ENCODE results near the gene DAGLB. TPM values are rescaled to one million over a fixed set of nuclear protein-coding genes. Genes with fewer than 3 reads are reported as not detected.

DAGLB gene
- total RNA-seq, 2 experiments from 2014 or later = 25.1 to 28.5 TPM

DNA sequence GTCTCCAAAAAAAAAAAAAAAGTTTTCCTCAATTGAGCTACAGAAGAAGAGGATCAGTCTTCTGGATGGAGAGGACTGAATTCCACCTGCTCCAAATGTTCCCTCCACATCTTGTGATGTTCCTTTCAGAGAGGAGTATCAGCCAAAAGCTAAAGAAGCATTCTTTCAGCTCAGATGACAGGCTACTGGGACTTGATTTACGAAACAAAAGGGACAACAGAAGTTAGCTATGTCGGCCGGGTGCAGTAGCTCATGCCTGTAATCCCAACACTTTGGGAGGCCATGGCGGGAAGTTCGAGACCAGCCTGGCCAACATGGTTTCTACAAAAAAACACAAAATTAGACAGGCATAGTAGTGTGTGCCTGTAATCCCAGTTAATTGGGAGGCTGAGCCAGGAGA lies 7.4 kb downstream of the DAGLB start:
- DNase-seq (no peak), ATAC-seq (no peak)
- ChIA-PET POLR2A (interaction anchor here (0.6 kb wide), 1 partner anchor 1468 kb away, joined by 3 read pairs; no protein-coding TSS in a partner anchor), CTCF (interaction anchor here (0.7 kb wide), 1 partner anchor 15 kb away, joined by 4 read pairs; no protein-coding TSS in a partner anchor)
- no peak overlapping the region for H3K27ac Mint-ChIP-seq
- H3K9me3 Mint-ChIP-seq (ENCODE audit: insufficient read depth) = no peaks in the 10 kb centered on the region
- H3K4me3 Mint-ChIP-seq = no peak overlapping the region
- peaks cover 50% of the 10 kb centered on the region for H3K36me3 Mint-ChIP-seq (ENCODE audit: low read depth)
- H3K27me3 Mint-ChIP-seq (ENCODE audit: low read depth) = no peaks in the 10 kb centered on the region
- H3K4me1 Mint-ChIP-seq (ENCODE audit: low read depth) = peaks cover 71% of the 10 kb centered on the region

DNA sequence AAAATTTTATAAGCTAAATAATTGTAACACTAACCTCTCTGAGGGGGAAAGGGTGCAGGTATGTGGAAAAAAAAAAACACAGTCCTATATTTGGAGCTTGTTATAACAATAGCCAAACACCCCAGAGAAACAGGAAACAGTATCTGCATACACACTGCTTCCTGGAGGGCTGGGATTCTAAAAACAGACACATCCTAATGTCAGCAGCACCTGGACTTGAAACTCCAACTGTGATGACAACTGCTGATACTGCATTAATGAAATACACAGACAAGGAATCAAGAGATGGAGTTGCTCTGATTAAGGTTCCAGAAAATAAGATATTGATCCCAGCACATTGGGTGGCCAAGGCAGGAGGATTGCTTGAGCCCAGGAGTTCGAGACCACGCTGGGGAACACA lies 9.3 kb downstream of the DAGLB start:
- H3K36me3 Mint-ChIP-seq (ENCODE audit: low read depth) = peaks cover 36% of the 10 kb centered on the region
- ATAC-seq (peak; percentile 26), DNase-seq (no peak)
- H3K27me3 Mint-ChIP-seq (ENCODE audit: low read depth) = no peaks in the 10 kb centered on the region
- H3K4me1 Mint-ChIP-seq (ENCODE audit: low read depth) = peaks cover 59% of the 10 kb centered on the region
- no peaks in the 10 kb centered on the region for H3K9me3 Mint-ChIP-seq (ENCODE audit: insufficient read depth)
- peak overlapping the region; percentile 84 for H3K27ac Mint-ChIP-seq
- H3K4me3 Mint-ChIP-seq = peak overlapping the region; percentile 48
- ChIA-PET CTCF (interaction anchor here (0.6 to 2.9 kb wide), 3 partner anchors 10 to 571 kb away, joined by 3 to 12 read pairs (median 3); partner anchors contain the start of gene DAGLB), POLR2A (interaction anchor here (0.7 to 3.9 kb wide), 2 partner anchors 10 to 44 kb away, joined by 4 to 25 read pairs; partner anchors contain the start of gene DAGLB)

DNA sequence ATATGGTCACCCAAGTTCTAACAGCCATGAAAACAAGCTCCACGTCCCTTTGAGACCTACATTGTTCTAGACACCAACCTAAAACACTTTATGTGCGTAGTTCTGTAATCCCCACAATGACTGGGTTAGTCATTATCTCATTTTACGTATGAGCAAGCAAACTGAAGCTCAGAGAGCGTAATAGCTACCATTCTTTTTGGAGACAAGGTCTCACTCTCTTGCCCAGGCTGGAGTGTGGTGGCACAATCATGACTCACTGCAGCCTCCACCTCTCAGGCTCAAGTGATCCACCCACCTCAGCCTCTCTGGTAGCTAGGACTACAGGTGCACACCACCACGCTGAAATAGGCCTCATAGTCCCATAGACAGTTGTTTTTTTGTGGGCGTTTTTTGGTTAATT lies 10.5 kb downstream of the DAGLB start:
- ATAC-seq = no peak
- Mint-ChIP-seq H3K9me3 (ENCODE audit: insufficient read depth) (no peaks in the 10 kb centered on the region), H3K36me3 (ENCODE audit: low read depth) (peaks cover 34% of the 10 kb centered on the region), H3K27ac (no peak overlapping the region), H3K4me1 (ENCODE audit: low read depth) (peaks cover 52% of the 10 kb centered on the region), H3K4me3 (no peak overlapping the region), H3K27me3 (ENCODE audit: low read depth) (no peaks in the 10 kb centered on the region)
- DNase-seq = no peak
- POLR2A ChIA-PET = interaction anchor here (0.9 to 3.9 kb wide), 2 partner anchors 11 to 164 kb away, joined by 3 to 25 read pairs; partner anchors contain the start of gene DAGLB
- CTCF ChIA-PET = interaction anchor here (1.5 to 2.9 kb wide), 3 partner anchors 11 to 113 kb away, joined by 4 to 12 read pairs (median 6); partner anchors contain the start of gene DAGLB

DNA sequence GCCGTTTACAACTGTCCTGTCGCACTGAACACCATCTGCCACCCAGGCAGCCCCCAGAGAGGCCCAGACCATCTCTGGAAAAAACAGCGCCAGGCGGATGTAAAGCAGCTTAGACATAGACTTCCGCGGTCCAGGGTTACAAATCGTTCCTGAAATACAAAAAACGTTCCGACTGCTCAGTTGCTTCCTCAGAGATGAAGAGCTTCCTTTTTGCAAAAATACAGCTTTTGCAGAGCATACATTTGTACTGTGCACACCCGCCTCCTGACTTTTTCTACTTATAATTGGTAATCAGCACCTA lies 11.4 kb downstream of the DAGLB start:
- ATAC-seq = peak; percentile 79
- peaks cover 26% of the 10 kb centered on the region for H3K36me3 Mint-ChIP-seq (ENCODE audit: low read depth)
- H3K9me3 Mint-ChIP-seq (ENCODE audit: insufficient read depth) = no peaks in the 10 kb centered on the region
- peak overlapping the region; percentile 90 for H3K27ac Mint-ChIP-seq
- H3K27me3 Mint-ChIP-seq (ENCODE audit: low read depth) = no peaks in the 10 kb centered on the region
- peaks cover 44% of the 10 kb centered on the region for H3K4me1 Mint-ChIP-seq (ENCODE audit: low read depth)
- CTCF ChIA-PET = interaction anchor here (0.7 to 2.9 kb wide), 6 partner anchors 12 to 113 kb away, joined by 3 to 12 read pairs (median 4); partner anchors contain the start of gene DAGLB
- POLR2A ChIA-PET = interaction anchor here (0.9 to 3.9 kb wide), 2 partner anchors 12 to 163 kb away, joined by 3 to 25 read pairs; partner anchors contain the start of gene DAGLB
- DNase-seq = peak; percentile 58
- H3K4me3 Mint-ChIP-seq = peak overlapping the region; percentile 69

DNA sequence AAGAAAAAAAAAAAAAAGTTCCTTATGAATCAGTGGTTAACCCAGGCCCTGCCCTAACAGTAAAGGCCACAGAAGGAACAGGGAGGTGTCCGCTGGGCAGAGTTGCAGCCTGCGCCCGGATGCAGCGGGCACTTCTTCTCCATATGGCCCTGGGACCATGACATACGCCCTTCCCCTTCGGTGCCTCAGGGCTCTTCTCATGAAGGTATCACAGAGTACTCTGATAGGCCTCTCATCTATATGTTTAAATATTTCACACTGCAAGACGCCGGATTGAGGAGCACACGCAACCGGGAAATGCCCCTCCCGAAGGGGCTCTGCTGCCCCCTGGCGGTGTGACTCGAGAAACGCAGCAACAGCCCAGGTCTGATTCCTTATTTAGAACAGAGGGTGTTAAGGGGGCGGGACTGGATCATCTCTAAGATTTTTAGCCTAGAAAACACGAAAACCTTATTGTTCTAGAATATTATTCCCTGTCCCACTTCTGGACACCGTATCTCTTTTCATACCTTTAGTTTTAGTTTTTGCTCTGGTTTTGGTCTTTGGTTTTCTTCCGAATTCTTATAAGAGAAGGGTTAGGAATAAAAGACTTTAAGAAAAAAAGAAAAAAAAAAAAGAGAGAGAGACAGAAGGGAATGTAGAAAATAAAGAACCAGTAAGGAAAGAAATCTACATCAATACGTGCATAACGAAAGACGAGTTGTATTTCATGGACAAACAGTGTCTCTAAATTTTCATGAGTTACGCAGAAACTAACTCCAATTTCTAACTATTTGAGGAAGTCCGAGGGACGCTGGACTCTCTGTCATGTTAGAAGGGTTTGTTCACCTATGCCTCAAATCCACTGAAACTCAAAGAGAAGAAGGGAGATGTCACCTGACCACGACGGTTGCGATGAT lies 12.0 kb downstream of the DAGLB start:
- ATAC-seq (peak; percentile 79), DNase-seq (peak; percentile 91)
- Mint-ChIP-seq H3K36me3 (ENCODE audit: low read depth) (peaks cover 23% of the 10 kb centered on the region), H3K9me3 (ENCODE audit: insufficient read depth) (no peaks in the 10 kb centered on the region), H3K27ac (peak overlapping the region; percentile 90), H3K4me3 (peak overlapping the region; percentile 69), H3K4me1 (ENCODE audit: low read depth) (peaks cover 43% of the 10 kb centered on the region), H3K27me3 (ENCODE audit: low read depth) (no peaks in the 10 kb centered on the region)
- POLR2A ChIA-PET = interaction anchor here (3.9 kb wide), 1 partner anchor 12 kb away, joined by 25 read pairs; the partner anchor contains the start of gene DAGLB
- CTCF ChIA-PET = interaction anchor here (0.7 to 2.9 kb wide), 6 partner anchors 13 to 86 kb away, joined by 3 to 12 read pairs (median 4); partner anchors contain the start of gene DAGLB

DNA sequence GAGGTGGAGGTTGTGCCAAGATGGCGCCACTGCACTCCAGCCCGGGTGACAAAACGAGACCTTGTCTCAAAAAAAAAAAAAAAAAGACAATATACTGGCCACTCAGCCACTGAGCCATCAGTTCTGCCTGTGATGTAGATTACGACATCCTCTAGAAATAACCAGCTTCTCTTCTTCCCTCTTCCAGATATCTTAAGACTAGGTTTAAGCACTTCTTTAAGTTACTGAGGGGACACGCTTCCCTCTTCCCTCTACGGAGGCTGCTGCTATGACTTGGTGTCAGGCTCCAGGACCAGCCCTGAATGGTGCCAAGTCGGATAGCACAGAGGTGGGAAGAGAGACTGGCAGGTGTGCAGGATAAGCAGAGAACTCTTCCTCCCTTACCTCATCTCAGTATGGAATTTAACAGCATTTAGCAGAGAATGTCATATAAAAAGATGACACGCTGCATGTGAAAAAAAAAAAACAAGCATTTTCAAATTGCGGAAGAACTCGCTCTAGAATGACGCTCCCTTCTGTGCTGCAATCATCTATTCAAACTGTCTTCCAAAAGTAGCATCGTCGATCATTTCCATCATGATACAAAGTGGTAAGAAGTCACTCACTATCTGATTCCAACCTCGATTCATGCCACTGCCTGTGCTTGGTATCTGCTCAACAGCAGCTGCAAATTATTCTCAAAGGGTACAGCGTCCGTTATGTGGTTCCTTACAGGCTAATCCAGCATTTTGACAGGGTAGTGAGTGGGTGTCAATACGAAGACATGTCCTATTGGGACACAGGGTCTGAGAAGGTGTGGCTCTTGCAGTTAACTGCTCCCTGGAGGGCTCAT lies 13.8 kb downstream of the DAGLB start:
- no peaks in the 10 kb centered on the region for H3K27me3 Mint-ChIP-seq (ENCODE audit: low read depth)
- H3K4me3 Mint-ChIP-seq = no peak overlapping the region
- H3K4me1 Mint-ChIP-seq (ENCODE audit: low read depth) = peaks cover 33% of the 10 kb centered on the region

DNA sequence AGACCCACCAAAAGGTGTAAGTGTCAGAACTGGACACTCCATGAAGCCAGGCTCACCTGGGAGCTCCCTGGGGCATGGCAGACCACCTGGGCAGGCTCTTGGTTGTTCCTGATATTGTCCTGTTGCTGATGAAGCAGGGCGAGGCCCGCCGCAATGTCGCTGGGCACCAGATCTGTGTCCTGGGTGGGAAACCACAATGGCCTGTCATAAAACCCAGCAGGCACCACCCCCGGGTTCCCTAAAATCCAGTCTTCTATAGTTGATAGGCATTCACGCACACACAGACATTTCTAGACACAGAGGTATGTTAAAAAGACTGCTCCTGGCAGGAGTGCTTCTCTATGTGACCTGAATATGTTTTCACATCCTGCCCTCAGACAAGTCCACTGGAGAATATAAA lies 15.0 kb downstream of the DAGLB start:
- no peak for DNase-seq
- POLR2A ChIA-PET = no interaction called here
- CTCF ChIA-PET = no interaction called here
- H3K4me1 Mint-ChIP-seq (ENCODE audit: low read depth) = peaks cover 22% of the 10 kb centered on the region
- no peak overlapping the region for H3K4me3 Mint-ChIP-seq
- H3K36me3 Mint-ChIP-seq (ENCODE audit: low read depth) = peaks cover 23% of the 10 kb centered on the region
- H3K27ac Mint-ChIP-seq = no peak overlapping the region
- no peaks in the 10 kb centered on the region for H3K27me3 Mint-ChIP-seq (ENCODE audit: low read depth)
- no peaks in the 10 kb centered on the region for H3K9me3 Mint-ChIP-seq (ENCODE audit: insufficient read depth)
- no peak for ATAC-seq

More for the DNA sequence above, 13.8 kb downstream of the DAGLB start:
- DNase-seq = no peak
- ChIA-PET CTCF (interaction anchor here (0.5 to 1.3 kb wide), 3 partner anchors 17 to 437 kb away, joined by 3 read pairs; no protein-coding TSS in a partner anchor), POLR2A (interaction anchor here (0.6 kb wide), 1 partner anchor 867 kb away, joined by 4 read pairs; no protein-coding TSS in a partner anchor)
- no peak overlapping the region for H3K27ac Mint-ChIP-seq
- ATAC-seq = no peak
- H3K36me3 Mint-ChIP-seq (ENCODE audit: low read depth) = peaks cover 23% of the 10 kb centered on the region
- H3K9me3 Mint-ChIP-seq (ENCODE audit: insufficient read depth) = no peaks in the 10 kb centered on the region

DNA sequence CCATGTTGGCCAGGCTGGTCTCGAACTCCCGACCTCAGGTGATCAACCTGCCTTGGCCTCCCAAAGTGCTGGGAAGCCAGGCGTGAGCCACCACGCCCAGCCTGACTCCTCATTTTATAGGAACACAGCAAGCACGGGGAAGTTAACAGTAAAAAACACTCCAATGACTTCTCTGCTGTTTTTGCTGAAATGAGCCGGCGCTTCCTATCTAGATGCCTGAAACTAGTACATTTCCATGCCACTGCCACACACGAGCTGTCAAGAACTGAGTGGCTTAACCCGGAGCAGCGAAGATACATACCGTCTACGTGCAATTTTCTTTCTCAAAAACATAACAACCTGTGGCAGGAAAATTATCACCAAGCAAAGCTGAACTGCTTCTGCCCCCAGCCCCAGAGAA lies 16.8 kb downstream of the DAGLB start:
- ChIA-PET POLR2A (no interaction called here), CTCF (no interaction called here)
- H3K4me1 Mint-ChIP-seq (ENCODE audit: low read depth) = peaks cover 7% of the 10 kb centered on the region

DNA sequence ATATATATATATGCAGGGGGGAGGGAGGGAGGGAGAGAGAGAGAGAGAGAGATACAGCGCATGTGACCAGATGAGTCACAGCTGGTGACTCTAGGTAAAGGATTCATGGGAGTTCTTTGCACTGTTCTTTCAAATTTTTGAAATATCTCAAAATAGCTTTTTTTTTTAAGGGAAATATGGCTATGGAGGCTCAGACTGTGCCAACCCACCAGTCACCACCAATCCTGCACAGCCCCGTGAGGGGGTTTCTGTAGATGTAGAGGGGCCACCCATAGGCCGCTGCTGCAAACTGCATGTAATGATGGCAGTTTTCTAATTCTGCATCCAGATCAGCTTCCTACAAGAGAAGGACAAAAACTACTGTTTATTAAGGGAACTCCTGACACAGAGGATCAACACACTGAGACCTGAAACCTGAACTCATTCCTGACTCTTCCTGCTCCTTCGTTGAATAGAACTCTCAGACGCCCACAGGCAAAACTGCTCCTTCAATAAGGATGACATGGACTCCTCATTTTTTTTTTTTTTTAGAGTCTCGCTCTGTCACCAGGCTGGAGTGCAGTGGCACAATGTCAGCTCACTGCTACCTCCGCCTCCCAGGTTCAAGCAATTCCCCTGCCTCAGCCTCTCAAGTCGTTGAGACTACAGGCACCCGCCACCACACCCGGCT lies 17.3 kb downstream of the DAGLB start:
- POLR2A ChIA-PET = no interaction called here
- ATAC-seq (no peak), DNase-seq (no peak)
- Mint-ChIP-seq H3K27ac (no peak overlapping the region), H3K36me3 (ENCODE audit: low read depth) (peaks cover 29% of the 10 kb centered on the region), H3K9me3 (ENCODE audit: insufficient read depth) (no peaks in the 10 kb centered on the region), H3K4me3 (no peak overlapping the region), H3K27me3 (ENCODE audit: low read depth) (no peaks in the 10 kb centered on the region), H3K4me1 (ENCODE audit: low read depth) (peaks cover 1% of the 10 kb centered on the region)
- CTCF ChIA-PET = no interaction called here

More for the DNA sequence above, 16.8 kb downstream of the DAGLB start:
- Mint-ChIP-seq H3K27me3 (ENCODE audit: low read depth) (no peaks in the 10 kb centered on the region), H3K4me3 (no peak overlapping the region), H3K27ac (no peak overlapping the region), H3K9me3 (ENCODE audit: insufficient read depth) (no peaks in the 10 kb centered on the region), H3K36me3 (ENCODE audit: low read depth) (peaks cover 27% of the 10 kb centered on the region)
- ATAC-seq = no peak
- no peak for DNase-seq

DNA sequence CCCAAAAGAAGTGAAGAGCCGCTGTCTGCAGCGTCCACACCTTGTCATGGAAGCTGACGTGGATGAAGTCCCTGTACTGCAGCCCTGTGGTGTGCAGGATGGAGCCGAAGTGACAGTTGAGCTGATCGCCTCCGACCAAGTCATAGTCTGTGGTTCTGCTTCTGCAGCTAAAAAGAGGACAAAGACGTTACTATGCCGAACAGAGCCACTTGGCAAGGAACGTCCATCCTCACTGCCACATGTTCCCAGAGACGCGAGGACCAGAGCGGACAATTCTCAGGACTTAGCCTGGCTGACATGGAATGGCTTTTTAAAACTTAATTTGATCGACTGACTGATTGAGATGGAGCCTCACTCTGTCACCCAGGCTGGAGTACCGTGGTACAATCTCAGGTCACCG lies 21.8 kb downstream of the DAGLB start:
- no peaks in the 10 kb centered on the region for H3K27me3 Mint-ChIP-seq (ENCODE audit: low read depth)
- H3K36me3 Mint-ChIP-seq (ENCODE audit: low read depth) = peaks cover 50% of the 10 kb centered on the region
- H3K9me3 Mint-ChIP-seq (ENCODE audit: insufficient read depth) = no peaks in the 10 kb centered on the region
- ChIA-PET POLR2A (no interaction called here), CTCF (no interaction called here)
- no peak overlapping the region for H3K4me3 Mint-ChIP-seq
- H3K4me1 Mint-ChIP-seq (ENCODE audit: low read depth) = peaks cover 8% of the 10 kb centered on the region
- ATAC-seq (no peak), DNase-seq (no peak)
- no peak overlapping the region for H3K27ac Mint-ChIP-seq

All from activated CD8-positive, alpha-beta T cell treated with anti-CD3 and anti-CD28 coated beads, Interleukin-2, amount 10 ng/mL, durations not matched to agents 7 days and 5 days (primary cell).